ENCODE results near the gene ABCD3. TPM values are rescaled to one million over a fixed set of nuclear protein-coding genes. Genes with fewer than 3 reads are reported as not detected.

Gene ABCD3
- total RNA-seq, 2 donors from 2014 or later: 35.5 to 38.5 TPM

DNA sequence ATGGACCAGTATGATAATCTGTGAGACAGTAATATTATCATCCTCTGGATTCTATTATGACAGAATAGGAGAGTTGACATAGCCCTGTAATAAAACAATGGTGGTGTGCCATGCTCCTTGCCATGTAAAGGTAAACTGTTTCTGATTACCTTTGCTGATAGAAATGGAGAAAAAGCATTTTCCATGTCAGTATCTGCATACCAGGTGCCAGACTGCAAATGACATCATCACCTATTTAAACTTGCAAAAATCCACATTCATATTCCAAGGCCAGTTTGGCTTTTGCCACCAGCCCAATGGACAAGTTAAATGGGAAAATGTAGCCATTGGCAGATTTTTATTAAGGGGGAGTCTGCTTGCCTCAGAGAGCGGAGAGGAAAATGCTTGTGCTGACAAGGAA lies 23.9 kb upstream of the ABCD3 start:
- TF ChIP-seq POLR2AphosphoS5 (IDR thresholded peaks at IDR 0.05): no peak
- no peak for TF ChIP-seq POLR2A (IDR thresholded peaks at IDR 0.05)
- TF ChIP-seq, protein P1, sequence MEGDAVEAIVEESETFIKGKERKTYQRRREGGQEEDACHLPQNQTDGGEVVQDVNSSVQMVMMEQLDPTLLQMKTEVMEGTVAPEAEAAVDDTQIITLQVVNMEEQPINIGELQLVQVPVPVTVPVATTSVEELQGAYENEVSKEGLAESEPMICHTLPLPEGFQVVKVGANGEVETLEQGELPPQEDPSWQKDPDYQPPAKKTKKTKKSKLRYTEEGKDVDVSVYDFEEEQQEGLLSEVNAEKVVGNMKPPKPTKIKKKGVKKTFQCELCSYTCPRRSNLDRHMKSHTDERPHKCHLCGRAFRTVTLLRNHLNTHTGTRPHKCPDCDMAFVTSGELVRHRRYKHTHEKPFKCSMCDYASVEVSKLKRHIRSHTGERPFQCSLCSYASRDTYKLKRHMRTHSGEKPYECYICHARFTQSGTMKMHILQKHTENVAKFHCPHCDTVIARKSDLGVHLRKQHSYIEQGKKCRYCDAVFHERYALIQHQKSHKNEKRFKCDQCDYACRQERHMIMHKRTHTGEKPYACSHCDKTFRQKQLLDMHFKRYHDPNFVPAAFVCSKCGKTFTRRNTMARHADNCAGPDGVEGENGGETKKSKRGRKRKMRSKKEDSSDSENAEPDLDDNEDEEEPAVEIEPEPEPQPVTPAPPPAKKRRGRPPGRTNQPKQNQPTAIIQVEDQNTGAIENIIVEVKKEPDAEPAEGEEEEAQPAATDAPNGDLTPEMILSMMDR (IDR thresholded peaks at IDR 0.05): no peak
- intact Hi-C loops (cut with DNase I): no loop called here
- no peaks in the 10 kb centered on the region for H3K27me3 ChIP-seq (replicated peaks; ENCODE audit: insufficient read depth)
- 96% methylated on average over 1 of the region's 1 CpG for WGBS
- H3K4me1 ChIP-seq (replicated peaks): no peaks in the 10 kb centered on the region
- no peak overlapping the region for H3K4me3 ChIP-seq
- no peak overlapping the region for H3K27ac ChIP-seq
- H3K9me3 ChIP-seq: no peaks in the 10 kb centered on the region
- DNase-seq (ENCODE audit: low spot score): no peak
- no peaks in the 10 kb centered on the region for H3K36me3 ChIP-seq

DNA sequence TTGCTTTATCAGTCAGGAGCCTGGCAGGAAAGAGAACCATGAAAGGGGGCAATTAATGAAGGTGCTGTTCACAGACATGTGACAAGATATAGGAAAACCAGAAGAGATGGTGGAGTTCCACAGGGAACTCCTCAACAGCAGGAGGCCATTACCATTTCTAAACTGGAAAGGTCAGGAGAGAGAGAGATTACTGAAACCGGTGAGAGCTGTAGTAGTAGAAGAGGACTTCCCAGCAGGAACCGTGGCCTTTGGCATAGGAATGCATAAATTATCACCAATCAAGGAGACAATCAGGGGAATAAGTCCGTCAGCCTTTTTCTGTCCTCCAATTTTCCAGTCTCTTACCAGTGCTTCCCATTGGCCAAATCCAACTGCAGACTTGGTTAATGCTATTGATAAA lies 23.0 kb upstream of the ABCD3 start:
- Histone ChIP-seq H3K27ac (no peak overlapping the region), H3K4me3 (no peak overlapping the region), H3K4me1 (replicated peaks) (no peaks in the 10 kb centered on the region), H3K27me3 (replicated peaks; ENCODE audit: insufficient read depth) (no peaks in the 10 kb centered on the region), H3K9me3 (no peaks in the 10 kb centered on the region), H3K36me3 (no peaks in the 10 kb centered on the region)
- TF ChIP-seq, protein P1 (IDR thresholded peaks at IDR 0.05): no peak
- no peak for TF ChIP-seq POLR2AphosphoS5 (IDR thresholded peaks at IDR 0.05)
- no peak for TF ChIP-seq POLR2A (IDR thresholded peaks at IDR 0.05)
- no peak for DNase-seq (ENCODE audit: low spot score)
- intact Hi-C loops (cut with DNase I): no loop called here
- 47% methylated on average over 3 of the region's 3 CpGs for WGBS

DNA sequence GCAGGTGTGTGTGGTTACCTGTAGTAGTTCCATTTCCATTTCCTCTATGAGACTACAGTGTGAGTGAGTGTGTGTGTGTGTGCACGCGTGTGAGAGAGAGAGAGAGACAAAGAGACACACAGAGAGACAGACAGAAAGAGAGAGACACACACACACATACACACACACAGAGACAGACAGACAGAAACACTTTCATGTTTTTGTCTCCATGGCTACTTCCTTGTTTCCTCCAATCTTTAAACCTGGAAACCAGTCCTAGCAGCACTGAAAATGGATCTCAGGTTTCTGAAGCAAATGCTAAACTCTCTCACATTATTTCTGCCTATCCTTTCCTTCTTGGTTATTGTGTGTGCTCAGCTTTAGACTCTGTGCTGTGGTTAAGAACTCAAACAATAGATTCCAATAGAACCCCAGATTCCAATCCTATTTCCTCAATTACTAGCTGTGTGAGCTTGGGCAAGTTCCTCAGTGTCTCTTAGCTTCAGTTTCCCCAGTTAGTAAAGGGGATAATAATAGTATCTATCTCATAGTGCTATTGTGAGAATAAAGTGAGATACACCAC lies 22.4 kb upstream of the ABCD3 start:
- H3K4me3 ChIP-seq: no peak overlapping the region
- intact Hi-C loops (cut with DNase I): no loop called here
- H3K9me3 ChIP-seq: no peaks in the 10 kb centered on the region
- 92% methylated on average over 2 of the region's 2 CpGs for WGBS
- no peaks in the 10 kb centered on the region for H3K36me3 ChIP-seq
- DNase-seq (ENCODE audit: low spot score): no peak
- TF ChIP-seq, protein P1 (IDR thresholded peaks at IDR 0.05): no peak
- TF ChIP-seq POLR2AphosphoS5 (IDR thresholded peaks at IDR 0.05): no peak
- H3K27ac ChIP-seq: no peak overlapping the region
- H3K4me1 ChIP-seq (replicated peaks): no peaks in the 10 kb centered on the region
- H3K27me3 ChIP-seq (replicated peaks; ENCODE audit: insufficient read depth): no peaks in the 10 kb centered on the region

DNA sequence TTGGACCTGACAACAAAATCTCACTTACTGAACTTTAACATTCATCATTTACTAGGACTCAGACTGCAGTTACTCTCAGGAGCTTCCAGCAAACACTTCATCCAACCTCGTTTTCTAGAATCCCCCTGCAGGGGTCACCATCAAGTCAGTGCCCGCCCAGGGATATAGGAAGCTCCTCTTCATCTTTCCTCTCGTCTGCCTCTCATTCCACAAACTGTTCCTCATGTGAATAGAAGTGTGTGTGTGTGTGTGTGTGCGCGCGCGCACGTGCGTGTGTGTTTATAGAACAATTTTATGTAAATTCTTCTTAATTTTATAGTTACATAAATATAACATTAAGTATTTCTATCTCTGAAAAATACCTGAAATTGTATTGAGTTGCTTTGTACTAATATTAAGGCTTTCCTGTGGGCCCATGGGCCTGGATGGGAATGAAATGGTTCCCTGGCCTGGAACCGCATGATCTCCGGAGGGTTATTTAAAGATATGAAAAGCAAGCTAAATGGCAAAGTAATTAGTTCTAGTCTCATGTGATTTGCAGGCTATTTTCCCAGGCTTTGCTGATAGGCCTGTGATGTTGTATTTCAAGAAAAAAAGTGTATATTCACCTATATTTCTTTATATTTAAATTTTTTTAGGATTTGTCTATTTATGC lies 21.7 kb upstream of the ABCD3 start:
- DNase-seq (ENCODE audit: low spot score): no peak
- Histone ChIP-seq H3K27me3 (replicated peaks; ENCODE audit: insufficient read depth) (no peaks in the 10 kb centered on the region), H3K9me3 (no peaks in the 10 kb centered on the region), H3K36me3 (no peaks in the 10 kb centered on the region), H3K4me1 (replicated peaks) (no peaks in the 10 kb centered on the region), H3K4me3 (no peak overlapping the region), H3K27ac (no peak overlapping the region)
- 80% methylated on average over 11 of the region's 11 CpGs for WGBS
- intact Hi-C loops (cut with DNase I): no loop called here
- TF ChIP-seq, protein P1 (IDR thresholded peaks at IDR 0.05): no peak
- TF ChIP-seq POLR2A (IDR thresholded peaks at IDR 0.05): no peak
- TF ChIP-seq POLR2AphosphoS5 (IDR thresholded peaks at IDR 0.05): no peak

DNA sequence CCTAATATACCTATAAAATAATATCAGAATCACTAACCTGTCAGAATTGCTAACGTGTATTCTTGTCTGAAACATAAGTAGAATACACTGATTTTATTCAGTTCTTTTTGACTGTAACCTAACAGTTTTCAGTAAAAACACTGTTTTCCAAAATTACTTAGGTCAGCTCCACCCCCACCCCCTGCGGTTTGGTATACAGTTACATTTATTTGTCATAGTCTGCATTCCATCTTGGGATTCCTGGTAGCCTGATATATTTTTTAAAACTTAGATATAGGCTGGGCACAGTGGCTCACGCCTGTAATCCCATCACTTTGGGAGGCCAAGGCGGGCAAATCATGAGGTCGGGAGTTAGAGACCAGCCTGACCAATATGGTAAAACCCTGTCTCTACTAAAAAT lies 19.8 kb upstream of the ABCD3 start:
- intact Hi-C loops (cut with DNase I): no loop called here
- no peak for DNase-seq (ENCODE audit: low spot score)
- 88% methylated on average over 5 of the region's 5 CpGs for WGBS
- no peaks in the 10 kb centered on the region for H3K9me3 ChIP-seq
- no peaks in the 10 kb centered on the region for H3K27me3 ChIP-seq (replicated peaks; ENCODE audit: insufficient read depth)
- H3K36me3 ChIP-seq: no peaks in the 10 kb centered on the region
- no peaks in the 10 kb centered on the region for H3K4me1 ChIP-seq (replicated peaks)
- no peak overlapping the region for H3K27ac ChIP-seq
- H3K4me3 ChIP-seq: no peak overlapping the region
- TF ChIP-seq POLR2AphosphoS5 (IDR thresholded peaks at IDR 0.05) (no peak), POLR2A (IDR thresholded peaks at IDR 0.05) (no peak)
- TF ChIP-seq, protein P1 (IDR thresholded peaks at IDR 0.05): no peak
